EH (cell line): ENCODE data around the gene SPSB4.

Experiments used
- DNase-seq: peaks from one replicate; pipeline ENCODE4 v3.0.0-alpha.2; 2015; ENCODE audit warnings: low read depth

The SPSB4 gene

DNA sequence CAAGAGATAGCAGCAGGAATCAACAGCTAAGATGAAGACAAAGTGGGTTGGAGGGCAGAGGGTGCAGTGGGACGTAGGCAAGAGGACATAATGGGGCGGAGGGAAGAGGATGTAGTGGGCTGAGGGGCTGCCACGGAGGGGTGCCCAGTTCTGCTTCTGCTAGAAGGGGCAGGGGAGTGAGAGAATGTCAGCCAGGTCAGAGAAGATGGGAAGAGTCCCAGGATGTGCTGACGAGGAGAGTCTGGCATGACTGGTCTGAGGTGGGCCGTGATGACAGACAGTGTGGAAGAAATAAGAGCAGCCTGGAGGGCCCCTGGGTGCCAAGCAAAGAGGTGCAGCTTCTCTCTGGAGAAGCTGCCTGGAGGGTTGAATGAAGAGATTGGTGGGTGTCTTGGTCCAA lies 4.0 kb downstream of the SPSB4 start:
- DNase-seq = no peak

GRCh38 chr3:141055536-141056445 lies 4.6 kb downstream of the SPSB4 start:
- DNase-seq = no peak

DNA sequence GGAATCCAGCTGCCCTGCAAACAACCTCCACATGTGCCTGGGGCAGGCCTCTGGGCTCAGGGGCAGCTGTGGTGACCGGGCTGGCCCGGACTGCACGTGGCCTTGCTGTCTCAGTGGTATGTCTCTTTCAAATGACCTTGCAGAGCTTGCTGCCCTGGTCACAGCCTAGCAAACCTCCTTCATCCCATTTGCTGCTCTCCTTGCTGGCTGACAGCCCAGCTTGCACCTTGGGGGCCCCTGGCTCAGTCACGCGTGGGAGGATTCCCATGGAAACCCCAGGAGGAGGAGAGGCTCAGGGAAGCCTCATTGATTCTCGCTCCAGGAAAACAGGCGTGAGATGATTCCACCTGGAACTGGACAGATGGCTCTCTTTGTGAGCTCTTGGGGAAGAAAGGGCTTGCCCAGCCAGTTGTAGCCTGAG lies 5.6 kb downstream of the SPSB4 start:
- DNase-seq = no peak

DNA sequence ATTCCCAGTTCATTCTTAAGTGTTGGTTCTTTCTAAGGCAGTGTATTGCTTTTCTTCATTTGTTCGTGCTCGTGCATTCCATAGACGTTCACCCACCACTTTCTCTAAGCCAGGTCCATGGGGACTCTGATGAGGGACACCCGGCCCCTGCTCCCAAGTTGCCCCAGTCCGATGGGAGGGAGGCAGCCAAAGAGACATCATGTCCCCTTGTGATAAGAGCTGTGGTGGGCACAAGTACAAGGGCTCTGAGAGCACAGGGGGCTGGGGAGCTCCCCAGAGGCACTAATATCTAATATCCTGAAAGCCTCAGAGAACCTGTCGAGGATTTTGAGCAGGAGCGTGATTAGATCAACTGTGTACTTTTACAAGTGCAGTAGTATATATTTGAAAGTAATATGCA lies 6.3 kb downstream of the SPSB4 start:
- no peak for DNase-seq

- no peak for DNase-seq
These were observed 7.0 kb downstream of the SPSB4 start for GRCh38 chr3:141057946-141058800.

- no peak for DNase-seq
These were observed 7.8 kb downstream of the SPSB4 start for GRCh38 chr3:141058996-141059395.

GRCh38 chr3:141059816-141060215 lies 8.7 kb downstream of the SPSB4 start:
- no peak for DNase-seq

DNA sequence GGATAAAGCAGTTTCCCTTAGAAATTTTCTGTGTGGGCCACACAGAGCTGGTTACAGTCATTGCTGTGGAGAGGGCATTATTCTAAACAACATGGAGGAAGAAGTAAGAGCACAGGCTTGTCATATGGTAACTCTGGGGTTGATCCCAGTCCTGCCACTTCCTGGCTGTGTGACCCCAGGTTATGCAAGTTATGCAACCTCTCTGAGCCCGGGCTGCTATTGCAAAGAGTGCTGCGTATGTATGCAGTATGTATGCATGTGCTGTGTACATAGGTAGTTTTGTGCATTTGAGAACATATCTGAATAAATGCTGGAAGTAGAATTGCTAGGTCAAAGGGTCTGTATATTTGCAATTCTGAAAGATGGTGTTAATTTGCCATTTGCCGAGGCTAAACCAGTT lies 9.2 kb downstream of the SPSB4 start:
- no peak for DNase-seq

DNA sequence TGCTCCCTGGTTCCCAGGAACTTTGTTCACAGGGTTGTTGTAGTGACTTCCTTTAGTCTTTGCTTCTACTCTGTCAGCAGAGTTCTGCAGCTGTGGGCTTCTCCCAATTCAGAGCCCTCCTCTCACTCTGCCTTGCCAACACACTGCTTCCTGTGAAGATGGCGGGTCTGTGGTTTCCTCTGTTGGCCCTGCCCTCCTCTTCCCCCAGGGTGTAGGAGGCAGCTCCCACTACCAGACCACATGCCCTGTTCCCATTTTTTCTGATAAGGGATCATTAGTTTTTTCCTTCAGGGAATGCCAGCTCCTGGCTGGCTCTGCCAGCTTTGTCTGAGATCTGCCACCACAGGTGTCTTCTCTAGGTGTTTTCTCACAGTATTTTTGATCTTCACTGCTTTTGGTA lies 12.7 kb downstream of the SPSB4 start:
- no peak for DNase-seq

DNA sequence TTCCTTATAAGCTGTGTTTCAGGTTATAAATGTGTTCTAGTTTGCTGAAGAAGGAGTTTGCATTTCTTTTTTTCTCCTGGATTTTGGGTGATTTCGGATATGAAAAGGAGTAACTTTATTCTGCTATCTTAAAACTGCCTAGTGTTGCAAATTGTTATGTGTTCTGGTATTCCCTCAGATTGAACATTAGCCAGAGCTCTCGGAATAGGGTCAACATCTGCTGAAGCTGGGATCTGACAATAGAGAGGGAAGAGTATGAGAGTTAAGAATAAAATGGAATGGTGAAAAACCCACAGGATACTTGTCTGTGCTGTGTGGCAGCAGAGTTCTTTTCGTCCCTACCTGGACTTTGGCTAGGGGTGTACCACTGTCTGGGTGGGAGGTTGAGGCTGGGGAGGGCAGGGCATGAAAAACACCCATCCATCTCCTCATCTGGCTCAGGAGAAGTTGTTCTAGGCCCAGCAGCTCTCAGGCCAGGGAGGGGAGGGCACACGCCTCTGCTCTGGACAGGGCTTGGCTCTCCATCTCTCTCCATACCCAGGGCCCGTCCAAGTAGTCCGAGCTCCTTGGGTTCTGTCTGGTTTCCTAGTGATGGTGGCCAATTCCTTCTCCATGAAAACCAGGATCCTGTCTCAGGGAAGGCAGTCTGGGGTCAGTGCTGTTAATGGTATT lies 13.2 kb downstream of the SPSB4 start:
- no peak for DNase-seq

GRCh38 chr3:141065258-141065657 lies 14.1 kb downstream of the SPSB4 start:
- no peak for DNase-seq

DNA sequence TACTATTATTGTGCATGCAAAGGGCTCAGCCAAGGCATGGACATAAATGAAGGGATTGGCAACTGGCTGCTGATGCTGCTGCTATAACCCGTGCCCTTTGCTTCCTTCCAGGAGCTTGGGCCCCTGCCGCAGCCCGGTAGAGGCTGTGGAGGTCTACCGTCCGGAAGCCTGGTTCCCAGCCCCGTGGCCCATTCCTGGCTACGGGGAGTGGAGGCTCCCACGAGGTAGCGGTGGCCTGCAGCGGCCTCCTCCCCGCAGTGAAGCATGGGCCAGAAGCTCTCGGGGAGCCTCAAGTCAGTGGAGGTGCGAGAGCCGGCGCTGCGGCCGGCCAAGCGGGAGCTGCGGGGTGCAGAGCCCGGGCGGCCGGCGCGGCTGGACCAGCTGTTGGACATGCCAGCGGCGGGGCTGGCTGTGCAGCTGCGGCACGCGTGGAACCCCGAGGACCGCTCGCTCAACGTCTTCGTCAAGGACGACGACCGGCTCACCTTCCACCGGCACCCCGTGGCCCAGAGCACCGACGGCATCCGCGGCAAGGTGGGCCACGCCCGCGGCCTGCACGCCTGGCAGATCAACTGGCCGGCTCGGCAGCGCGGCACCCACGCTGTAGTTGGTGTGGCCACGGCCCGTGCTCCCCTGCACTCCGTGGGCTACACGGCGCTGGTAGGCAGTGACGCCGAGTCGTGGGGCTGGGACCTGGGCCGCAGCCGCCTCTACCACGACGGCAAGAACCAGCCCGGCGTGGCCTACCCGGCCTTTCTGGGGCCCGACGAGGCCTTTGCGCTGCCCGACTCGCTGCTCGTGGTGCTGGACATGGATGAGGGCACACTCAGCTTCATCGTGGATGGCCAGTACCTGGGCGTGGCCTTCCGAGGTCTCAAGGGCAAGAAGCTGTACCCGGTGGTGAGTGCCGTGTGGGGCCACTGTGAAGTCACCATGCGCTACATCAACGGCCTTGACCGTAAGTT lies 15.0 kb downstream of the SPSB4 start:
- DNase-seq = no peak

DNA sequence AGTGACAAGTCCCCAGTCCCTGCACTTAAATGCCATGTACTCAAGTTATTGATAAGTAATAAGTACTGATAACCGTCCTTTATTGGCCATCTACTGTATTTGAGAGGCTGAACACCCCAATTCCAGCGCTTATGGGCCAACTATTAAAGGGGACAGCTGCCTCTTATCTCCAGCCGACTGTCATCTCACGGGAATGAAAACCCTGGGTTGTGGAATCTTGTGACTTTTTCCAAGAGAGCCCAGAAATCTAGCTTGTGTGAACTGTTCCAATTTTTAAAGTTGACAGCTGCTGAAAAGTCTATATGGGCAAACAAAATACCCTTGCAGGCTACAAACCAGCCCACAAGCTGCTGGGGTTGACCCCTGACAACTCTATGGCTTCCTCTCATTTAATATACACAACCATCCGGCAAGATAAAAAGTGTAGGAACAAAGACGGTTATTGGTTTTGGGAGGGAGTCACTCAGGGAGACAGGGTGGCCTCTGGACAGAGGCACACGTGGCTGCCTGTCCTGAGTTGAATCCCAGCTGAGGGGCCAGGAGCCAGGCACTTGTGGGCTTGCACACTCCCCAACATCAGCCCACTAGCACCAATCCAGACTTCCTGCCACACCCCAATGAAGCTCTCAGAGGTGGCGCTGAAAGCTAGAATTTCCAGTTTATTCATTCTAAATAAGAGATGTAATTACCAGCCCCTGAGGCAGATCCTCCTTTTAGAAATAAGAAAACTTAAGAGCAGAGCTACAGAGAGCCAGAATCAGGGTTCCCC lies 16.2 kb downstream of the SPSB4 start:
- no peak for DNase-seq

DNA sequence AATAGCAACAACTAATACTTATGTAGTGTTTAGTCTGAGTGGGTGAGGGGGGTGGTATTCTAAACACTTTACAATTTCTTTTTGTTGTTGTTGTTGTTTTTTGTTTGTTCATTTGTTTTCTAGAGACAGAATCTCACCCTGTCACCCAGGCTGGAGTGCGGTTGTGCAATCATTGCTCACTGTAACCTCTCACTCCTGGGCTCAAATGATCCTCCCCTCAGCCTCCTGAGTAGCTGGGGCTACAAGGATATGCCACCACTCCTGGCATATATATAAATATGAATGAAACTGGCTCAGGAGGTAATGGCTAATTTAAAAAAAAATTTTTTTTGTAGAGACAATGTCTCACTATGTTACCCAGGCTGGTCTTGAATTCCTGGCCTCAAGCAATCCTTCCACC lies 19.1 kb downstream of the SPSB4 start:
- DNase-seq = no peak

- no peak for DNase-seq
These were observed 19.7 kb downstream of the SPSB4 start for GRCh38 chr3:141070727-141071357.

GRCh38 chr3:141071681-141072260 lies 20.6 kb downstream of the SPSB4 start:
- DNase-seq = no peak

- DNase-seq = no peak
These were observed 21.8 kb downstream of the SPSB4 start for GRCh38 chr3:141072950-141073349.

GRCh38 chr3:141073580-141073979 lies 22.4 kb downstream of the SPSB4 start:
- DNase-seq = no peak

DNA sequence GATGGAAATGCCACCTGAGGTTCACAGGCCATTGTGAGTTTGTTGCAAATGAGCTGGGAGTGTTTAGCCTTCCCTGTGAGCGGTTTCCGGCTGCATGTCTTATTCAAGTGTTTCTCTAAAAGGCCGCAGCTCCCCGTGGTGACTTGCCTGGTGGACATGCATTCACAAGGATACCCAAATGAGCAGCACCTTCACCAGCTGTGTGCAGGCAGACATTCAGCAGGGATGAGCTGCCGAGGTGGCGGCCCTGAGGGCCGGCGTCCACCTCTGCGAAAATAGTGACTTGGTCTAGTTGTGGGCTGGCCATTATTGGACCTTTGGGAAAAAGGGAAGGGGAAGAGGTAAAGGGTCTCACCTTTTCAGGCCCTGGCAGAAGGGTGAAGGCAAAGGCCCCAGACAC lies 23.4 kb downstream of the SPSB4 start:
- no peak for DNase-seq
